ENCODE measurements around the gene SF3B5. TPM values are rescaled to one million over a fixed set of nuclear protein-coding genes. Genes with fewer than 3 reads are reported as not detected.

The SF3B5 gene
- total and polyA plus RNA-seq, 2 of the 8 experiments (the other 6 are each of a cell fraction or from before 2014, with no cell fraction given): 195 to 588 TPM

DNA sequence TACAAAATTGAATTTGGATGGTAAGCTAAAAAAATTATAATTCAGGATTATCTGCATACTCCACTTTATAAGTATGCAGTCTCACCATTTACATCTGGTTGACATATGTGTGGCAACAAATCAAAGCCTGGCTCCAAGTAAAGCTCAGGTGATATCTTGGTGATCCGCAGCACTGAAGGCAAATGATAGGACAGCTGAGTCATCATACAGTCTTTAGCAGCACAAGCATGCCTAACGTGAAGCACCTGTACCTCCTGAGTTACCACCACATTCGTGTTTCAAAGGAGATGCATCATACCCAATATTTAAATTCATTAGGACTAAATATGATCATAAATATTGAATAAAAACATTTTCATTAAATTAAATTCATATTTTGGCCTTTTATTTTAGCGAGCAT, 43.2 kb upstream of the SF3B5 start (continued):
- TF ChIP-seq, protein P1, sequence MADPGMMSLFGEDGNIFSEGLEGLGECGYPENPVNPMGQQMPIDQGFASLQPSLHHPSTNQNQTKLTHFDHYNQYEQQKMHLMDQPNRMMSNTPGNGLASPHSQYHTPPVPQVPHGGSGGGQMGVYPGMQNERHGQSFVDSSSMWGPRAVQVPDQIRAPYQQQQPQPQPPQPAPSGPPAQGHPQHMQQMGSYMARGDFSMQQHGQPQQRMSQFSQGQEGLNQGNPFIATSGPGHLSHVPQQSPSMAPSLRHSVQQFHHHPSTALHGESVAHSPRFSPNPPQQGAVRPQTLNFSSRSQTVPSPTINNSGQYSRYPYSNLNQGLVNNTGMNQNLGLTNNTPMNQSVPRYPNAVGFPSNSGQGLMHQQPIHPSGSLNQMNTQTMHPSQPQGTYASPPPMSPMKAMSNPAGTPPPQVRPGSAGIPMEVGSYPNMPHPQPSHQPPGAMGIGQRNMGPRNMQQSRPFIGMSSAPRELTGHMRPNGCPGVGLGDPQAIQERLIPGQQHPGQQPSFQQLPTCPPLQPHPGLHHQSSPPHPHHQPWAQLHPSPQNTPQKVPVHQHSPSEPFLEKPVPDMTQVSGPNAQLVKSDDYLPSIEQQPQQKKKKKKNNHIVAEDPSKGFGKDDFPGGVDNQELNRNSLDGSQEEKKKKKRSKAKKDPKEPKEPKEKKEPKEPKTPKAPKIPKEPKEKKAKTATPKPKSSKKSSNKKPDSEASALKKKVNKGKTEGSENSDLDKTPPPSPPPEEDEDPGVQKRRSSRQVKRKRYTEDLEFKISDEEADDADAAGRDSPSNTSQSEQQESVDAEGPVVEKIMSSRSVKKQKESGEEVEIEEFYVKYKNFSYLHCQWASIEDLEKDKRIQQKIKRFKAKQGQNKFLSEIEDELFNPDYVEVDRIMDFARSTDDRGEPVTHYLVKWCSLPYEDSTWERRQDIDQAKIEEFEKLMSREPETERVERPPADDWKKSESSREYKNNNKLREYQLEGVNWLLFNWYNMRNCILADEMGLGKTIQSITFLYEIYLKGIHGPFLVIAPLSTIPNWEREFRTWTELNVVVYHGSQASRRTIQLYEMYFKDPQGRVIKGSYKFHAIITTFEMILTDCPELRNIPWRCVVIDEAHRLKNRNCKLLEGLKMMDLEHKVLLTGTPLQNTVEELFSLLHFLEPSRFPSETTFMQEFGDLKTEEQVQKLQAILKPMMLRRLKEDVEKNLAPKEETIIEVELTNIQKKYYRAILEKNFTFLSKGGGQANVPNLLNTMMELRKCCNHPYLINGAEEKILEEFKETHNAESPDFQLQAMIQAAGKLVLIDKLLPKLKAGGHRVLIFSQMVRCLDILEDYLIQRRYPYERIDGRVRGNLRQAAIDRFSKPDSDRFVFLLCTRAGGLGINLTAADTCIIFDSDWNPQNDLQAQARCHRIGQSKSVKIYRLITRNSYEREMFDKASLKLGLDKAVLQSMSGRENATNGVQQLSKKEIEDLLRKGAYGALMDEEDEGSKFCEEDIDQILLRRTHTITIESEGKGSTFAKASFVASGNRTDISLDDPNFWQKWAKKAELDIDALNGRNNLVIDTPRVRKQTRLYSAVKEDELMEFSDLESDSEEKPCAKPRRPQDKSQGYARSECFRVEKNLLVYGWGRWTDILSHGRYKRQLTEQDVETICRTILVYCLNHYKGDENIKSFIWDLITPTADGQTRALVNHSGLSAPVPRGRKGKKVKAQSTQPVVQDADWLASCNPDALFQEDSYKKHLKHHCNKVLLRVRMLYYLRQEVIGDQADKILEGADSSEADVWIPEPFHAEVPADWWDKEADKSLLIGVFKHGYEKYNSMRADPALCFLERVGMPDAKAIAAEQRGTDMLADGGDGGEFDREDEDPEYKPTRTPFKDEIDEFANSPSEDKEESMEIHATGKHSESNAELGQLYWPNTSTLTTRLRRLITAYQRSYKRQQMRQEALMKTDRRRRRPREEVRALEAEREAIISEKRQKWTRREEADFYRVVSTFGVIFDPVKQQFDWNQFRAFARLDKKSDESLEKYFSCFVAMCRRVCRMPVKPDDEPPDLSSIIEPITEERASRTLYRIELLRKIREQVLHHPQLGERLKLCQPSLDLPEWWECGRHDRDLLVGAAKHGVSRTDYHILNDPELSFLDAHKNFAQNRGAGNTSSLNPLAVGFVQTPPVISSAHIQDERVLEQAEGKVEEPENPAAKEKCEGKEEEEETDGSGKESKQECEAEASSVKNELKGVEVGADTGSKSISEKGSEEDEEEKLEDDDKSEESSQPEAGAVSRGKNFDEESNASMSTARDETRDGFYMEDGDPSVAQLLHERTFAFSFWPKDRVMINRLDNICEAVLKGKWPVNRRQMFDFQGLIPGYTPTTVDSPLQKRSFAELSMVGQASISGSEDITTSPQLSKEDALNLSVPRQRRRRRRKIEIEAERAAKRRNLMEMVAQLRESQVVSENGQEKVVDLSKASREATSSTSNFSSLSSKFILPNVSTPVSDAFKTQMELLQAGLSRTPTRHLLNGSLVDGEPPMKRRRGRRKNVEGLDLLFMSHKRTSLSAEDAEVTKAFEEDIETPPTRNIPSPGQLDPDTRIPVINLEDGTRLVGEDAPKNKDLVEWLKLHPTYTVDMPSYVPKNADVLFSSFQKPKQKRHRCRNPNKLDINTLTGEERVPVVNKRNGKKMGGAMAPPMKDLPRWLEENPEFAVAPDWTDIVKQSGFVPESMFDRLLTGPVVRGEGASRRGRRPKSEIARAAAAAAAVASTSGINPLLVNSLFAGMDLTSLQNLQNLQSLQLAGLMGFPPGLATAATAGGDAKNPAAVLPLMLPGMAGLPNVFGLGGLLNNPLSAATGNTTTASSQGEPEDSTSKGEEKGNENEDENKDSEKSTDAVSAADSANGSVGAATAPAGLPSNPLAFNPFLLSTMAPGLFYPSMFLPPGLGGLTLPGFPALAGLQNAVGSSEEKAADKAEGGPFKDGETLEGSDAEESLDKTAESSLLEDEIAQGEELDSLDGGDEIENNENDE (IDR thresholded peaks at IDR 0.05; ENCODE audit: insufficient replicate concordance, low read length): no peak
- no peak for TF ChIP-seq SAP30 (IDR thresholded peaks at IDR 0.05; ENCODE audit: insufficient read depth, insufficient replicate concordance, low read length)
- TF ChIP-seq, protein P2, sequence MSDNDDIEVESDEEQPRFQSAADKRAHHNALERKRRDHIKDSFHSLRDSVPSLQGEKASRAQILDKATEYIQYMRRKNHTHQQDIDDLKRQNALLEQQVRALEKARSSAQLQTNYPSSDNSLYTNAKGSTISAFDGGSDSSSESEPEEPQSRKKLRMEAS (IDR thresholded peaks at IDR 0.05): no peak
- TF ChIP-seq POLR2A (IDR thresholded peaks at IDR 0.05; ENCODE audit: control extremely low read depth in 1 of 2, low read depth in 2 of 2, low read length in 2 of 2): no peak
- TF ChIP-seq EZH2 (IDR thresholded peaks at IDR 0.05; ENCODE audit: low read depth, low read length, severe bottlenecking): no peak
- no peak for TF ChIP-seq RBBP5 (IDR thresholded peaks at IDR 0.05; ENCODE audit: borderline replicate concordance, low read depth, low read length)
- no peak for TF ChIP-seq SIN3A (conservative IDR thresholded peaks at IDR 0.05 in 1 of 2, IDR thresholded peaks at IDR 0.05 in 1 of 2; ENCODE audit: low read depth in 1 of 2, low read length in 2 of 2)
- TF ChIP-seq SP4 (IDR thresholded peaks at IDR 0.05; ENCODE audit: low read length): no peak
- TF ChIP-seq FOSL1 (IDR thresholded peaks at IDR 0.05; ENCODE audit: insufficient read depth, low read depth, low read length): no peak
- no peak for TF ChIP-seq JUN (IDR thresholded peaks at IDR 0.05; ENCODE audit: low read depth, low read length)
